Stimulated activated CD8-positive, alpha-beta memory T cell treated with anti-CD3 and anti-CD28 coated beads, Interleukin-12 subunit alpha, Interleukin-12 subunit beta, amount 100 ng/mL, for 4 hours (primary cell): ENCODE measurements around the gene TPCN2.

Source experiments
- DNase-seq: peaks from one replicate; pipeline ENCODE4 v3.0.0-alpha.2; 2020; ENCODE audit warnings: low read depth

The TPCN2 gene

DNA sequence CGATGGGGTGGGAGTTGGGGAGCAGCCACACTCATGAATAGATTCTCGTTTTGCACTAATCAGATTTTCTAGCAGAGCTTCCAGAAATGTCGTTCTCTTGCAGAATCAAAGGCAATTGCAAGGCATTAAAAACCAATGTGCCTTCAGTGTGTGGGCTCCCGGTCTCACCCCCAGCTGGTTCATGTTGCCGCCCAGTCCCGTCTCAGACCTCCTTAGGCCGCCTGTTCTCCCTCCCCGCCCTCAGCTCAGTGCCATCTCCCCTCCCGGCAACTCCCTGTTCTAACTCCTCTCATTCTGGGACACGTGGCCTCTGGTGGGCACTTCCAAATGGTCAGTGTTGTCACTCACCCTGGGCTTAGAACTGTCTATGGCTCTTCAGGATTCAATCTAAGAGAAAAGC lies 64.5 kb downstream of the TPCN2 start:
- DNase-seq = no peak

GRCh38 chr11:69113646-69114340 lies 65.1 kb downstream of the TPCN2 start:
- no peak for DNase-seq

DNA sequence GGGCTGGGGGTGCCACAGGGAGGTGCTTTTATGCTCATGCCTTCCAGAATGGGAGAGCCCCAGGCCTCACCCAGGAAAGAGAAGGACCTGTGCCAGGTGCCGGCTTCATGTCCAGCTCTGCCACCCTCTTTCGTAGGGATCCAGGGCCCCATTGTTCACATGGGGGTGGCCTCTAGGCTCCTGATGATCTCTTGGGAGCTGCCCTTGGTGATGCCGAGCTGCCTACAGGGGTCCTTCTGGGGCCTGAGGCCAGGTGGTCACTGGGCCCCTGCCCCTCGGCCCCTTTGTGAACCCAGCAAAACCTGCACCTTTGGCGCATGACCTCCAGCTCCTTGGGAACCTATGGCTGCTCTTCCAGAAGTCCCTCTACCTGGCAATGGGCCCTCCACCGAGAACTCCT lies 65.6 kb downstream of the TPCN2 start:
- DNase-seq = no peak

- no peak for DNase-seq
These were observed 66.2 kb downstream of the TPCN2 start for GRCh38 chr11:69114811-69115523.

DNA sequence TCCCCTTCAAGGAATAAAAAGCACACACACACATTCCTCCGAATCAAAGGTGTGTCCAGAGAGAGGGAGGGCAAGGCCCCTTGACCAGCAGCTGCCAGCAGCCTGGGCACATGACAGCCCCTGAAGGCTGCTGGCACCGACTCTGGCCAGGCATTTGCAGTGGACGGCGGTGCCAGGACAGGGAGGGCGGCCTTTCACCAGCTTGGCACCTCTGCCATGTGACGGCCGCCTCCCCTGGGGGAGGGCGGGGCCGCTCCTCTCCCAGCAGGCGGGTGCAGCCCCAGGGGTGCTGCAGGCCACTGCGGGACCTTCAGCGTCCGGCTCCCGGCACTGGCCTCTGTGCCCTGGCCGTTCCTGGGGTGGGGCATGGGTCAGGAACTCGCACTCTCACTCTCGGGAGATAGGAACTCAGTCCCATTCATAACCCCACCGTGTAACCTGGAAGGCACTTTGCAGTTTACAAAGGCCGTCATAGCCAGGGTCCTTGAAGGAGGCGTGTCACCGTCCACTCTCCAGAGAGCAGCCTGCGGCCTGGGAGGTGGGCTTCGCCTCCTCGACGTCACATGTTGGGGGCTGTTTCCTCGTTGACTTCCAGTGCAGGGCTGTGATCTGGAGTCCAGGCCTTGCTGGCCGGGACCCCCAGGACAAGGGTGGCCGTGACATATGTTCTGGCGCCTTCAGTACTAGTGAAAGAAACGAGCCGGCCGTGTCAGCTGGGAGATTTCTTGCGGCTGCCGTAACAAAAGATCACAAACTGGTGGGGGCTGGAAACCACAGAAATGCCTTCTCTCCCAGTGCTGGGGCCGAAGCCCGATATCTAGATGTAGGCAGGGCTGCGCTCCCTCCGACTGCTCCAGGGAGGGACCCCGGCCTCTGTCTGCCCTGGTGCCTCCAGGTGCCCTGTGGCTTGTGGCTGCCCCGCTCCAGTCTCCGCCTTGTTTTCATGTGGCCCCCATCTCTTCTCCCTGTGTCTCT lies 67.1 kb downstream of the TPCN2 start:
- DNase-seq = no peak

GRCh38 chr11:69116671-69117070 lies 67.9 kb downstream of the TPCN2 start:
- DNase-seq = no peak

DNA sequence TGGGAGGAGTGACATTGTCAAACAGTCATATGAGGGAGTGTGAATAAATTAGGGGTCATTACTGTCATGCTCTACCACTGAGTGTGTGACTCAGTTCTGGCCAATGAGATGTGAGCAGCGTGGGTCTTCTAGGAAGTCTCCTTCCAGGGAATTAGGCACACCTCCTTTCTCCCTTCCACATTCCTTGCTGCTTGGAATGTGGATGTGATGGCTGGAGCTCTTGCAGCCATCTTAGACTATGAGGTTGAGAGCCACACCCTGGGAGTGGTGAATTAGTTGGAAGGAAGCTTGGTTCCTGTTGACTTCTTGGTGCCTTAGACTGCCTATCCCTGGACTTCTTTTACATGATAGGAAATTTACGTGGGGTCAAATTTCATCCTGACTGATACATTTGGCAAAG lies 70.5 kb downstream of the TPCN2 start:
- no peak for DNase-seq

DNA sequence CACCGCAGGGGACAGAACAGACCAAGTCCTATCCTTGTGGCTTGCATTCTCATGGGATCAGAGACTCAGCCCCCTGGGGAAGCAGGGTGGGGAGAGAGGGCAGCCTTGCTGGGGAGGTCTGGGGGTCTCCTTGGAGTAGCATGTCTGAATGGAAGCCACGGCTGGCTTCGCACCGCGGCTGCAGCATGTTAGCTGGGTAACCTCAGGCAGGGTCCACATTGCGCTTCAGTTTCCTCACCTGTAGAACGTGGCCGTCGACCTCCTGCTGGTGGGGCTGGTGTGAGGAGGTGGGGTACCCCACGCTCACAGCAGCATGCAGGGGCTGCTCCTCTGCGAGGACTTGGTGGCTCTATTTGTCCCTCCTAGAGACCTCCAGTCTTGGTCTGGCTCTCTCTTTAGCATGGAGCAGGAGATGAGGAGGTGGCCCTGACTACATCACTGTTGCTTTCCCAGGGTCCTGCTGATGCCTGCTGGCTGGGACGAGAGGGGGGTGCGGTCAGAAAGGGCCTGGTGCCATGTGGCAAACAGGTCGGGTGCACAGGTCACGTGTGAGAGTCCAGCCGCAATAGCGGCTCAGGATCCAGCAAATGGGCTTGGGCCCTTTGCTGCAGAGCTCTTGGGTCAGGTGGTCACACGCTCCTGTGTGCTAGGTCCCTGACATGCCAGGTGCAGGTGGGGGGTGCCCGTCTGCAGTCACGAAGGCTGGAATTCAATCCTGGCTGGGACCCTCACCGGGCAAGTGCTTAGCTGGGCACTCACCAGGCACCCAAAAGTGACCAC lies 71.6 kb downstream of the TPCN2 start:
- DNase-seq = no peak

GRCh38 chr11:69121021-69121420 lies 72.3 kb downstream of the TPCN2 start:
- DNase-seq = no peak

DNA sequence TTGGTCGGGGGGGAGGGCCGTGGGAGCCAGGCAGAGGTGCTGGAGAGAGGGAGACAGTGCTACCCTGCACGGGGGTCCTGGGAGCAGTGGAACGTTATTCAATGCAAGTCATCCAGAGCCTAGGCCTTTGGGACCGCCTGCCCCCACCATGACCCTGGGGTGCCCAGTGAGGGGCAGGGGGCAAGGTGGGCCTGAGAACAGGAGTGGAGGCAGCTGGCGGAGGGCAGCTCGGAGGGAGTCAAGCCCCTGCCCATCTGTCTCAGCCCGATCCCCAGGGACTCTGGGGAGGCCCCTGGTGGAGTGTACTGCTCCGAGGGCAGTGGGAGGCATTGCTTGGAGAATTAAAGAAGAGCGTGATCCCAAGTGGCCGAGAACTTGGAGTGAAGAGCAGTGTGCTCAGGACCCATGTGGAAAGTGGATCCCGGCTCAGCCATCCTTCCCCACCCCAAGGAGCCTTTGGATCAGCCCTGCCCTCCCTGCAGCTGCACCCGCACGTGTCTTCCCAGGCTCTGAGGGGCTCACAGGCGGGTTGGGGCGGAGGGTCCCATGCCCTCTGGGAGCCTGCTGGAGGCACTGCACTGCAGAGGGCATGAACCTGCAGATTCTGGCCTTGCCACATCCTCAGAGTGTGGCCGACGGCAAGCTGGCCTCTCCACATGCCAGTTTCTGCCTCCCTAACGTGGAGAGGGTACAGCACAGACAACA lies 73.0 kb downstream of the TPCN2 start:
- no peak for DNase-seq

DNA sequence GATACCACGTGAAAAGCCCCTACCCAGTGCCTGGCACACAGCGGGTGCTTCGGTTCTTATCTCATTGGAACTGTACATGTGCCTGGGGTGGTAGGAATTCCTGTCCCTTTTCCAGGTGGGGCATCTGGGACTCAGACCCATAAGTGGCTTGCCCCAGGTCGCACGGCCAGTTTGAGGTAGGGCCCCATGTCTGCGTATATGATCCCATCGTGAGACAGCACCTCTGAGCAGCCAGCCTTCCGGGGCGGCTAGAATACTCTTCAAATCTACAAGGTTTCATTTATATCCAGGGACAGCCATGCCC lies 73.5 kb downstream of the TPCN2 start:
- no peak for DNase-seq

GRCh38 chr11:69122630-69123431 lies 74.1 kb downstream of the TPCN2 start:
- DNase-seq = peak; percentile 71

DNA sequence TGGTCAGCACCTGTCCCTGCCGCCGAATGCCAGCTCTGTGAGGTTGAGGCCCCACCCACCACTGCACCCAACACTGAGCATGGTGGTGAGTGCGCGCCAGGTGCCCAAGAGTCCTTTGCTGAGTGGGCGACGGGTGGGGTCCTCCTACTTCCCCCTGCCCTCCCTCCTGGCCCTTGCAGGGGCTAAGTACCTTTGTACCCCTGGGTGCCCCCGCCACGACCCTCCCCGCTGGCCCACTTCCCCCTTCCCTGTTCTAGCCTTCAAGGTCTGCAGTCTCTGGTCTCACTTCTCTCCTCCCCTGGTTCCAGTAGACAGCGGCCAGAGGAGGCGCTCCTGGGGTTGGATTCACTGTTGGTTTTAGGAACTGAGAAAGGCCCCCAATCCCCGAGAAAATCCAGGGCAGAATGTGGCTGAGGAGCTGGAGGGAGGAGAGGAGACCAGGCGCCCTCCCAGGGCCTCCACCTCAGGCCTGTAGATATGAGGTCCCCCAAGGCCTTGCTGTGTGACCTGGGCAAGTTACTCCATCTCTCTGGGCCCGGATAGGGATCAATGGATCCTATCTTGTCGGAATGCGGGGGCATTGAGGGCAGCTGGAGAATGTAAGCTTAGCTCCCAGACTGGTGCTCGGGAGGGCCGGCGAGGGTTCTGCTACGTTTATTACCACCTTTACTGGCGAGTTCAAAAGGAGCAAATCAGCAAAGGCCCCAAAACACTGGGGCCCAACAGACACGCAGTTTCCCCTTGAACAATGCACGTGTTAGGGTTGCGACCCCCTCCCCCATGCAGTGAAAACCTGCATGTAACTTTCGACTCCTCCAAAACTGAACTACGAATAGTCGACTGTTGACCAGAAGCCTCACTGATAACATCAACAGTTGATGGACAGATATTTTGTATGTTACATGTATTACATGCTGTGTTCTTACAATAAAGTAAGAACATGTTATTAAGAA lies 75.1 kb downstream of the TPCN2 start:
- DNase-seq = no peak

GRCh38 chr11:69125861-69126260 lies 77.1 kb downstream of the TPCN2 start:
- DNase-seq = no peak

DNA sequence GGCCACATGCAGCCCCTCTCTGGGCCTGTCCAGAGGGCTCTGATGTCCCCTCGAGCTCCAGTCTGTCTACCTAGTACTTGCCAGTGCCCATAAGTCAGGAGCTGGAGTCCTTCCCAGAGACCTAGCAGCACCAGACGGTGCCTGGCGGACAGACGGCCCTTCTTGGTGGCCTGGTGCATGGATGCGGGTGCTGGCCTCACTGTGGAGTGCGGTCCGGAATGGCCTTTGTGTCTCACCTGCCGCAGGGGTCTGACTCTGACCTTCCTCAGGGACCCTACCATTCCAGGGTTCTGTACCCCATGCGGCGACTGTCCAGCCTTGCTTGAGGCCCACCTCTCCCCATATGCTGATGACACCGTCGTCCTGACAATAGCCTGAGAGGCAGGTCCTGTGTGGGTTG lies 77.6 kb downstream of the TPCN2 start:
- no peak for DNase-seq

DNA sequence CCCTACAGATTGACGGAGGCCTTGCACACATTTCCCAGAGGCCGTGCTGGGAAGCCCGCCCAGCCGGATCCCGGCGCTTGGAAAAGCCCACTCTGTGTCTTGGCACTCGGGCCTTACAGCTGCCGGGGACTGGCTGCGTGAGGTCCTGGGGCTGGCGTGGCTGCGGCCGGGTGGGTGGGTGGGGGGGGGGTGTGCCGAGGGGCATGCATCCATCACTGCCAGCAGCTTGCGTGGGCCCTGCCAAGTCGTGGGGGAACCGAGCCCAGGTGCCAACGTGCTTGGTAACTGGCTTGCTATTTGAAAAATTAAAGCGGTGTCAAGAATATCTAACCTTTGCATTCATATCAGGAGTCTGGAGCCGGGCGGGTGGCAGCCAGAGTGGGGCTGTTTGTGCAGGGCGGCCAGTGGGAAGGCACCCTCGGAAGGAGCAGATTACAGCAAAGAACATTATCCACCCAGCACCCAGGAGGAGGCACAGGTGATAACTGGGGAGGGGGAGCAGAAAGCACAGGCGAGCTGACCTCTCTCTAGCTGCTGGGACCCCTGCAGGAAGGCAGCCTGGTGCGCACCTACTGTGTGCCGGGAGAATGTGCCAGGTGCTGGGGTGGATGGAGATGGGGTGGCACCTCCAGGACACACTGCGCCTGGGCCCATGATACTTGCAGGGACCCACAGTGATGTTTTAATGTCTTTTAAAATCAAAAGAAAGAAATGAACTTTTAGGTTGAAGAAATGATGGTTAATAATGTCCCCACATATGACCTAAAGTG lies 78.5 kb downstream of the TPCN2 start:
- no peak for DNase-seq

DNA sequence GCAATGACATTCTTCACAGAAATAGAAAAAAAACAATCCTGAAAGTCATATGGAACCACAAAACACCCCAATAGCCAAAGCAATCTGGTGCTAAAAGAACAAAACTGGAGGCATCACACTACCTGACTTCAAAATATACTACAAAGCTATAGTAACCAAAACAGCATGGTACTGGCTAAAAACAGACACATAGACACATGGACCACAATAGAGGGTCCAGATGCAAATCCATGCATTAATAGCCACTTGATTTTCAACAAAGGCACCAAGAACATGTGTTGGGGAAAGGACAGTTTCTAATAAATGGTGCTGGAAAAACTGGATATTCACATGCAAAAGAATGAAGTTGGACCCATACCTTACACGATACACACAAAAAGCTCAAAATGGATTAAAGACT lies 79.2 kb downstream of the TPCN2 start:
- DNase-seq = no peak

- DNase-seq = no peak
These were observed 80.3 kb downstream of the TPCN2 start for GRCh38 chr11:69129053-69129452.

- DNase-seq = no peak
These were observed 80.9 kb downstream of the TPCN2 start for GRCh38 chr11:69129647-69130046.
